Activated naive CD4-positive, alpha-beta T cell treated with anti-CD3 and anti-CD28 coated beads, Interleukin-2, amount 10 ng/mL, durations not matched to agents 7 days and 5 days (primary cell): ENCODE data around the gene PRTFDC1.

ENCODE experiments used
- CTCF ChIA-PET: fragments of 350-600 bp; sonication (Branson Sonifier 250); formaldehyde crosslinking; loops from one replicate; lab custom pipeline; 2021; ENCODE audit warnings: antibody characterized with exemption; lab: Charles Lee
- DNase-seq: peaks from one replicate; pipeline ENCODE4 v3.0.0-alpha.2; 2020
- H3K27ac Mint-ChIP-seq: one replicate; pipeline ENCODE4 v1.8.0; 2021; ENCODE audit warnings: mild to moderate bottlenecking, moderate library complexity, mixed read lengths
- H3K27me3 Mint-ChIP-seq: one replicate; pipeline ENCODE4 v1.8.0; 2021; ENCODE audit warnings: mild to moderate bottlenecking, mixed read lengths
- H3K36me3 Mint-ChIP-seq: one replicate; pipeline ENCODE4 v1.8.0; 2021; ENCODE audit warnings: mixed read lengths
- H3K4me1 Mint-ChIP-seq: one replicate; pipeline ENCODE4 v1.8.0; 2021; ENCODE audit warnings: mixed read lengths
- H3K4me3 Mint-ChIP-seq: one replicate; pipeline ENCODE4 v1.8.0; 2021; ENCODE audit warnings: mild to moderate bottlenecking, moderate library complexity, mixed read lengths
- H3K9me3 Mint-ChIP-seq: one replicate; pipeline ENCODE4 v1.8.0; 2021; ENCODE audit warnings: mixed read lengths

PRTFDC1 gene

GRCh38 chr10:24897326-24897926 is 55.0 kb downstream of the PRTFDC1 start:
- peaks cover 68% of the 10 kb centered on the region for H3K4me1 Mint-ChIP-seq
- no peak overlapping the region for H3K4me3 Mint-ChIP-seq
- no peaks in the 10 kb centered on the region for H3K27me3 Mint-ChIP-seq
- H3K36me3 Mint-ChIP-seq: peaks cover 8% of the 10 kb centered on the region
- CTCF ChIA-PET: no interaction called here
- peak overlapping the region; percentile 6 for H3K27ac Mint-ChIP-seq
- DNase-seq: no peak
- no peaks in the 10 kb centered on the region for H3K9me3 Mint-ChIP-seq

GRCh38 chr10:24894728-24895127 is 57.7 kb downstream of the PRTFDC1 start:
- H3K36me3 Mint-ChIP-seq: peaks cover 8% of the 10 kb centered on the region
- no peaks in the 10 kb centered on the region for H3K27me3 Mint-ChIP-seq
- H3K4me1 Mint-ChIP-seq: peaks cover 63% of the 10 kb centered on the region
- H3K27ac Mint-ChIP-seq: peak overlapping the region; percentile 89
- DNase-seq: peak; percentile 24
- no peaks in the 10 kb centered on the region for H3K9me3 Mint-ChIP-seq
- H3K4me3 Mint-ChIP-seq: no peak overlapping the region
- CTCF ChIA-PET: interaction anchor here (1.9 kb wide), 1 partner anchor 11 kb away, joined by 6 read pairs; no protein-coding TSS in a partner anchor

- Mint-ChIP-seq H3K4me3 (no peak overlapping the region), H3K27ac (peak overlapping the region; percentile 89), H3K4me1 (peaks cover 66% of the 10 kb centered on the region), H3K9me3 (no peaks in the 10 kb centered on the region), H3K36me3 (peaks cover 8% of the 10 kb centered on the region), H3K27me3 (no peaks in the 10 kb centered on the region)
- CTCF ChIA-PET: interaction anchor here (1.9 kb wide), 1 partner anchor 10 kb away, joined by 6 read pairs; no protein-coding TSS in a partner anchor
- DNase-seq: peak; percentile 24
These were observed 58.1 kb downstream of the PRTFDC1 start for GRCh38 chr10:24894309-24894708.

- no peaks in the 10 kb centered on the region for H3K27me3 Mint-ChIP-seq
- CTCF ChIA-PET: interaction anchor here (1.9 kb wide), 1 partner anchor 9 kb away, joined by 6 read pairs; no protein-coding TSS in a partner anchor
- no peaks in the 10 kb centered on the region for H3K9me3 Mint-ChIP-seq
- no peak for DNase-seq
- no peak overlapping the region for H3K27ac Mint-ChIP-seq
- H3K4me3 Mint-ChIP-seq: no peak overlapping the region
- H3K4me1 Mint-ChIP-seq: peaks cover 69% of the 10 kb centered on the region
- peaks cover 8% of the 10 kb centered on the region for H3K36me3 Mint-ChIP-seq
These were observed 59.3 kb downstream of the PRTFDC1 start for GRCh38 chr10:24893127-24893526.

- Mint-ChIP-seq H3K36me3 (peaks cover 6% of the 10 kb centered on the region), H3K4me1 (peaks cover 68% of the 10 kb centered on the region), H3K27ac (no peak overlapping the region), H3K4me3 (no peak overlapping the region), H3K9me3 (peaks cover 5% of the 10 kb centered on the region), H3K27me3 (no peaks in the 10 kb centered on the region)
- DNase-seq: no peak
- CTCF ChIA-PET: no interaction called here
These were observed 60.6 kb downstream of the PRTFDC1 start for GRCh38 chr10:24891823-24892222.

- CTCF ChIA-PET: interaction anchor here (0.6 kb wide), 1 partner anchor 25 kb away, joined by 3 read pairs; no protein-coding TSS in a partner anchor
- H3K4me3 Mint-ChIP-seq: no peak overlapping the region
- H3K9me3 Mint-ChIP-seq: peaks cover 11% of the 10 kb centered on the region
- no peaks in the 10 kb centered on the region for H3K27me3 Mint-ChIP-seq
- peaks cover 13% of the 10 kb centered on the region for H3K36me3 Mint-ChIP-seq
- no peak overlapping the region for H3K27ac Mint-ChIP-seq
- peaks cover 64% of the 10 kb centered on the region for H3K4me1 Mint-ChIP-seq
- DNase-seq: no peak
These were observed 62.8 kb downstream of the PRTFDC1 start for GRCh38 chr10:24889639-24890038.

GRCh38 chr10:24887855-24888231 is 64.6 kb downstream of the PRTFDC1 start:
- Mint-ChIP-seq H3K27me3 (no peaks in the 10 kb centered on the region), H3K36me3 (peaks cover 21% of the 10 kb centered on the region), H3K4me1 (peaks cover 61% of the 10 kb centered on the region), H3K27ac (peak overlapping the region; percentile 87), H3K9me3 (peaks cover 12% of the 10 kb centered on the region), H3K4me3 (no peak overlapping the region)
- DNase-seq: no peak
- CTCF ChIA-PET: no interaction called here

GRCh38 chr10:24886290-24886680 is 66.1 kb downstream of the PRTFDC1 start:
- peaks cover 72% of the 10 kb centered on the region for H3K4me1 Mint-ChIP-seq
- DNase-seq: no peak
- H3K9me3 Mint-ChIP-seq: peaks cover 13% of the 10 kb centered on the region
- no peaks in the 10 kb centered on the region for H3K27me3 Mint-ChIP-seq
- CTCF ChIA-PET: interaction anchor here (1.1 kb wide), 1 partner anchor 269 kb away, joined by 5 read pairs; no protein-coding TSS in a partner anchor
- peaks cover 21% of the 10 kb centered on the region for H3K36me3 Mint-ChIP-seq
- H3K4me3 Mint-ChIP-seq: no peak overlapping the region
- H3K27ac Mint-ChIP-seq: peak overlapping the region; percentile 65

- Mint-ChIP-seq H3K27ac (peak overlapping the region; percentile 53), H3K4me3 (no peak overlapping the region), H3K9me3 (peaks cover 14% of the 10 kb centered on the region), H3K36me3 (peaks cover 21% of the 10 kb centered on the region), H3K27me3 (peaks cover 2% of the 10 kb centered on the region), H3K4me1 (peaks cover 76% of the 10 kb centered on the region)
- DNase-seq: no peak
- CTCF ChIA-PET: interaction anchor here (1.1 kb wide), 1 partner anchor 268 kb away, joined by 5 read pairs; no protein-coding TSS in a partner anchor
These were observed 66.7 kb downstream of the PRTFDC1 start for GRCh38 chr10:24885551-24886289.

- CTCF ChIA-PET: interaction anchor here (0.8 to 1.9 kb wide), 2 partner anchors 9 to 162 kb away, joined by 3 to 6 read pairs; partner anchors contain the start of gene ARHGAP21
- Mint-ChIP-seq H3K36me3 (peaks cover 21% of the 10 kb centered on the region), H3K4me3 (no peak overlapping the region), H3K9me3 (peaks cover 14% of the 10 kb centered on the region), H3K27ac (no peak overlapping the region), H3K4me1 (peaks cover 69% of the 10 kb centered on the region), H3K27me3 (peaks cover 4% of the 10 kb centered on the region)
- no peak for DNase-seq
These were observed 67.6 kb downstream of the PRTFDC1 start for GRCh38 chr10:24884793-24885192.

GRCh38 chr10:24884316-24884715 is 68.1 kb downstream of the PRTFDC1 start:
- Mint-ChIP-seq H3K9me3 (peaks cover 14% of the 10 kb centered on the region), H3K4me1 (peaks cover 66% of the 10 kb centered on the region), H3K27me3 (peaks cover 4% of the 10 kb centered on the region), H3K36me3 (peaks cover 21% of the 10 kb centered on the region), H3K4me3 (no peak overlapping the region), H3K27ac (no peak overlapping the region)
- CTCF ChIA-PET: interaction anchor here (0.8 to 1.9 kb wide), 2 partner anchors 9 to 161 kb away, joined by 3 to 6 read pairs; partner anchors contain the start of gene ARHGAP21
- no peak for DNase-seq

GRCh38 chr10:24883176-24883575 is 69.2 kb downstream of the PRTFDC1 start:
- H3K27ac Mint-ChIP-seq: peak overlapping the region; percentile 84
- peaks cover 14% of the 10 kb centered on the region for H3K9me3 Mint-ChIP-seq
- no peak overlapping the region for H3K4me3 Mint-ChIP-seq
- CTCF ChIA-PET: interaction anchor here (1.9 kb wide), 1 partner anchor 10 kb away, joined by 6 read pairs; no protein-coding TSS in a partner anchor
- H3K4me1 Mint-ChIP-seq: peaks cover 58% of the 10 kb centered on the region
- H3K27me3 Mint-ChIP-seq: peaks cover 4% of the 10 kb centered on the region
- peaks cover 21% of the 10 kb centered on the region for H3K36me3 Mint-ChIP-seq
- DNase-seq: no peak

GRCh38 chr10:24882047-24882698 is 70.2 kb downstream of the PRTFDC1 start:
- peak; percentile 57 for DNase-seq
- Mint-ChIP-seq H3K27me3 (peaks cover 4% of the 10 kb centered on the region), H3K27ac (peak overlapping the region; percentile 86), H3K4me1 (peaks cover 48% of the 10 kb centered on the region), H3K4me3 (peak overlapping the region; percentile 44), H3K9me3 (peaks cover 10% of the 10 kb centered on the region), H3K36me3 (peaks cover 16% of the 10 kb centered on the region)
- CTCF ChIA-PET: no interaction called here

GRCh38 chr10:24879861-24880260 is 72.5 kb downstream of the PRTFDC1 start:
- Mint-ChIP-seq H3K27ac (no peak overlapping the region), H3K9me3 (peaks cover 10% of the 10 kb centered on the region), H3K4me1 (peaks cover 31% of the 10 kb centered on the region), H3K36me3 (peaks cover 11% of the 10 kb centered on the region), H3K4me3 (no peak overlapping the region), H3K27me3 (peaks cover 4% of the 10 kb centered on the region)
- CTCF ChIA-PET: no interaction called here
- DNase-seq: no peak
